Left ventricle myocardium inferior (tissue), 1 donor: Measurements from ENCODE around the gene MAGI2. TPM values are rescaled to one million over a fixed set of nuclear protein-coding genes. Genes with fewer than 3 reads are reported as not detected.
"Not testable (repeated sequence)": the region's sequence is repeated elsewhere in the genome, so short reads cannot be mapped to it uniquely, and the experiment has no call there.

Experiments used
- DNase-seq: peaks from one replicate; pipeline ENCODE4 v3.0.0-alpha.2; 2020
- H3K27ac ChIP-seq: fragments of 200-600 bp; replicated peaks from 2 replicates; pipeline ENCODE4 v1.8.0; 2021
- H3K27me3 ChIP-seq: fragments of 200-600 bp; 2 replicates; pipeline ENCODE4 v1.8.0; 2021; ENCODE audit warnings: low read depth
- H3K36me3 ChIP-seq: fragments of 200-600 bp; 2 replicates; pipeline ENCODE4 v1.8.0; 2021
- H3K4me1 ChIP-seq: fragments of 200-600 bp; 2 replicates; pipeline ENCODE4 v1.8.0; 2021
- H3K4me3 ChIP-seq: fragments of 200-600 bp; 2 replicates; pipeline ENCODE4 v1.8.0; 2021; ENCODE audit warnings: mild to moderate bottlenecking, moderate library complexity
- H3K9me3 ChIP-seq: fragments of 200-600 bp; replicated peaks from 2 replicates; pipeline ENCODE4 v1.8.0; 2021
- CTCF ChIP-seq: fragments of 200-600 bp; IDR thresholded peaks from 2 replicates; pipeline ENCODE4 v1.8.0; 2021; ENCODE audit warnings: antibody characterized with exemption, mild to moderate bottlenecking, borderline replicate concordance
- intact Hi-C: fragments of 100-400 bp; cut with micrococcal nuclease; formaldehyde crosslinking; loops from one replicate; pipeline ENCODE4 v1.11.0; 2022
- total RNA-seq: library from RNA; stranded (reverse); fragmentation: NEBNext Ultra II Directional; extraction: Animal tissue kit (Norgen Biotek cat#: 25700); gene quantifications from one replicate; pipeline ENCODE4 v1.2.1, GENCODE V29; 2021
- donor health status: DM: no; HTN: yes; CAD: no; lungs with severe emphysema.

The MAGI2 gene
- total RNA-seq, 1 donor from 2014 or later: 4.5 TPM

- Histone ChIP-seq H3K36me3 (no peaks in the 10 kb centered on the region), H3K27me3 (no peaks in the 10 kb centered on the region), H3K4me1 (no peaks in the 10 kb centered on the region), H3K4me3 (no peak overlapping the region), H3K27ac (no peak overlapping the region), H3K9me3 (peaks cover 30% of the 10 kb centered on the region)
- DNase-seq: no peak
- intact Hi-C loops: no loop called here
- TF ChIP-seq CTCF: no peak
These were observed 1205.4 kb downstream of the MAGI2 start for GRCh38 chr7:78247910-78248689.

- H3K4me3 ChIP-seq, H3K4me1 ChIP-seq, H3K36me3 ChIP-seq, intact Hi-C loops, H3K27me3 ChIP-seq, DNase-seq, H3K27ac ChIP-seq: not testable (repeated sequence)
- H3K9me3 ChIP-seq: peaks cover 12% of the 10 kb centered on the region
These were observed 1213.3 kb downstream of the MAGI2 start for GRCh38 chr7:78240179-78240578.

- DNase-seq: no peak
- no peaks in the 10 kb centered on the region for H3K4me1 ChIP-seq
- H3K36me3 ChIP-seq: no peaks in the 10 kb centered on the region
- no peak overlapping the region for H3K27ac ChIP-seq
- no peaks in the 10 kb centered on the region for H3K27me3 ChIP-seq
- intact Hi-C loops: no loop called here
- no peak for TF ChIP-seq CTCF
- H3K9me3 ChIP-seq: peaks cover 6% of the 10 kb centered on the region
- H3K4me3 ChIP-seq: no peak overlapping the region
These were observed 1218.8 kb downstream of the MAGI2 start for GRCh38 chr7:78234634-78235033.

GRCh38 chr7:78232806-78233205, 1220.7 kb downstream of the MAGI2 start:
- TF ChIP-seq CTCF: no peak
- Histone ChIP-seq H3K9me3 (peaks cover 6% of the 10 kb centered on the region), H3K4me3 (no peak overlapping the region), H3K27ac (no peak overlapping the region), H3K4me1 (no peaks in the 10 kb centered on the region), H3K36me3 (no peaks in the 10 kb centered on the region), H3K27me3 (no peaks in the 10 kb centered on the region)
- no peak for DNase-seq
- intact Hi-C loops: no loop called here

- Histone ChIP-seq H3K27me3 (no peaks in the 10 kb centered on the region), H3K27ac (no peak overlapping the region), H3K4me1 (peaks cover 9% of the 10 kb centered on the region), H3K36me3 (no peaks in the 10 kb centered on the region), H3K9me3 (no peaks in the 10 kb centered on the region), H3K4me3 (no peak overlapping the region)
- intact Hi-C loops: no loop called here
- TF ChIP-seq CTCF: peak; percentile 49
- peak; percentile 19 for DNase-seq
These were observed 1227.3 kb downstream of the MAGI2 start for GRCh38 chr7:78226059-78226719.

- no peak overlapping the region for H3K27ac ChIP-seq
- TF ChIP-seq CTCF: no peak
- intact Hi-C loops: no loop called here
- H3K4me1 ChIP-seq: peaks cover 9% of the 10 kb centered on the region
- H3K9me3 ChIP-seq: no peaks in the 10 kb centered on the region
- DNase-seq: no peak
- H3K36me3 ChIP-seq: no peaks in the 10 kb centered on the region
- no peaks in the 10 kb centered on the region for H3K27me3 ChIP-seq
- H3K4me3 ChIP-seq: no peak overlapping the region
These were observed 1227.9 kb downstream of the MAGI2 start for GRCh38 chr7:78225534-78225933.
